H1 (cell line): ENCODE data around the gene EHHADH. TPM values are rescaled to one million over a fixed set of nuclear protein-coding genes. Genes with fewer than 3 reads are reported as not detected.

Experiments
- CTCF ChIA-PET: fragments of 300-600 bp; sonication (Branson Sonifier 250); formaldehyde crosslinking; loops from one replicate; lab custom pipeline; 2021; ENCODE audit not compliant: partially characterized antibody; lab: Charles Lee
- POLR2A ChIA-PET: fragments of 300-600 bp; sonication (Branson Sonifier 250); formaldehyde crosslinking; loops from one replicate; lab custom pipeline; 2021; ENCODE audit warnings: inconsistent platforms; ENCODE audit not compliant: partially characterized antibody; lab: Charles Lee
- DNase-seq, 2 experiments: peaks; one replicate each; pipeline versions ENCODE4 v3.0.0 to v3.0.0-alpha.2; 2010 to 2022; ENCODE audit warnings: low spot score in 2 of 2, low read depth in 1 of 2, mixed read lengths in 1 of 2
- FAIRE-seq: peaks from 2 replicates; lab custom pipeline; 2011; peaks lifted over from hg19 to GRCh38; lab: Jason Lieb, UNC
- H2AFZ ChIP-seq: 2 replicates; pipeline ENCODE4 v1.8.1; 2012; ENCODE audit warnings: low read length, inconsistent platforms
- H2AK5ac ChIP-seq: 2 replicates; pipeline ENCODE4 v1.6.1; 2013; ENCODE audit warnings: low read depth, low read length
- H2BK120ac ChIP-seq: replicated peaks from 2 replicates; pipeline ENCODE3; 2013; ENCODE audit warnings: low read depth, low read length, inconsistent platforms
- H2BK12ac ChIP-seq: 2 replicates; pipeline ENCODE4 v1.6.1; 2013; ENCODE audit warnings: low read depth, low read length
- H2BK15ac ChIP-seq: 2 replicates; pipeline ENCODE4 v1.6.1; 2013; ENCODE audit warnings: low read length
- H2BK20ac ChIP-seq: 2 replicates; pipeline ENCODE4 v1.6.1; 2013; ENCODE audit warnings: low read length
- H2BK5ac ChIP-seq: 2 replicates; pipeline ENCODE4 v1.6.1; 2013; ENCODE audit warnings: low read depth, low read length
- H3K14ac ChIP-seq: 2 replicates; pipeline ENCODE4 v1.6.1; 2013; ENCODE audit warnings: inconsistent platforms; ENCODE audit not compliant: insufficient read length
- H3K18ac ChIP-seq: 2 replicates; pipeline ENCODE4 v1.6.1; 2013; ENCODE audit warnings: low read length; ENCODE audit errors: extremely low read depth
- H3K23ac ChIP-seq: 2 replicates; pipeline ENCODE4 v1.6.1; 2013; ENCODE audit warnings: inconsistent platforms; ENCODE audit not compliant: insufficient read length
- H3K23me2 ChIP-seq: 2 replicates; pipeline ENCODE4 v1.6.1; 2013; ENCODE audit warnings: low read depth, low read length
- H3K27ac ChIP-seq: 2 replicates; pipeline ENCODE4 v1.6.1; 2011; ENCODE audit warnings: low read depth, low read length, inconsistent platforms
- H3K27me3 ChIP-seq, 4 experiments: replicated peaks in 1 of 4; 1 replicate in 1 of 4; 2 replicates in 3 of 4; pipeline versions ENCODE4 v1.6.1 to v1.8.1; 2011 to 2013; ENCODE audit warnings: low read length in 3 of 4, mild to moderate bottlenecking in 3 of 4, inconsistent platforms in 2 of 4, mixed read lengths in 2 of 4, moderate library complexity in 1 of 4; ENCODE audit not compliant: control insufficient read depth in 3 of 4, insufficient read depth in 3 of 4; ENCODE audit errors: extremely low read depth in 1 of 4
- H3K36me3 ChIP-seq, 4 experiments: 2 replicates each; pipeline versions ENCODE4 v1.6.1 to v1.8.1; 2011 to 2013; ENCODE audit warnings: mild to moderate bottlenecking in 4 of 4, low read length in 3 of 4, moderate library complexity in 2 of 4, control low read depth in 1 of 4, inconsistent platforms in 1 of 4; ENCODE audit not compliant: insufficient read depth in 4 of 4, control insufficient read depth in 2 of 4
- H3K4ac ChIP-seq: replicated peaks from 2 replicates; pipeline ENCODE3; 2013; ENCODE audit warnings: low read length, low read depth, mixed read lengths, inconsistent platforms; ENCODE audit not compliant: insufficient read length
- H3K4me1 ChIP-seq, 4 experiments: replicated peaks in 1 of 4; 1 replicate in 1 of 4; 2 replicates in 3 of 4; pipeline versions ENCODE4 v1.6.1 to v1.8.1; 2011 to 2013; ENCODE audit warnings: low read length in 3 of 4, inconsistent platforms in 2 of 4, mixed read lengths in 1 of 4; ENCODE audit not compliant: insufficient read depth in 4 of 4, control insufficient read depth in 3 of 4
- H3K4me2 ChIP-seq, 2 experiments: 2 replicates each; pipeline versions ENCODE4 v1.6.1 to v1.8.1; 2011 to 2013; ENCODE audit warnings: low read depth in 2 of 2, low read length in 2 of 2, control low read depth in 1 of 2, inconsistent platforms in 1 of 2, mild to moderate bottlenecking in 1 of 2; ENCODE audit not compliant: insufficient read depth in 1 of 2
- H3K4me3 ChIP-seq, 4 experiments: fragments of 200-600, 300-600 bp in 1 of 4; sonication (generic), shearing (Covaris generic), sonication (Bioruptor Twin) in 1 of 4; 2 replicates each; pipeline versions ENCODE4 v1.5.1 to v1.8.1; 2011 to 2016; ENCODE audit warnings: low read length in 4 of 4, low read depth in 3 of 4, control low read depth in 2 of 4, inconsistent platforms in 2 of 4, mild to moderate bottlenecking in 2 of 4, mixed read lengths in 1 of 4, moderate library complexity in 1 of 4; ENCODE audit not compliant: insufficient read depth in 2 of 4; ENCODE audit errors: extremely low read depth in 1 of 4
- H3K56ac ChIP-seq: replicated peaks from 2 replicates; pipeline ENCODE3; 2013; ENCODE audit warnings: low read depth, mild to moderate bottlenecking, mixed read lengths, low read length, inconsistent platforms; ENCODE audit not compliant: insufficient read length
- H3K79me1 ChIP-seq: 2 replicates; pipeline ENCODE4 v1.6.1; 2013; ENCODE audit warnings: low read depth, low read length, control low read depth
- H3K79me2 ChIP-seq, 2 experiments: 2 replicates each; pipeline versions ENCODE4 v1.6.1 to v1.8.1; 2012 to 2013; ENCODE audit warnings: low read length in 2 of 2, mild to moderate bottlenecking in 2 of 2, inconsistent platforms in 1 of 2; ENCODE audit not compliant: insufficient read depth in 2 of 2, control insufficient read depth in 1 of 2
- H3K9ac ChIP-seq, 4 experiments: replicated peaks in 1 of 4; 1 replicate in 1 of 4; 2 replicates in 3 of 4; pipeline versions ENCODE4 v1.6.1 to v1.8.1; 2011 to 2013; ENCODE audit warnings: low read depth in 3 of 4, low read length in 3 of 4, control low read depth in 2 of 4, mild to moderate bottlenecking in 2 of 4, moderate library complexity in 2 of 4, inconsistent platforms in 1 of 4; ENCODE audit errors: extremely low read depth in 1 of 4
- H3K9me3 ChIP-seq, 2 experiments: 2 replicates each; pipeline versions ENCODE4 v1.6.1 to v1.8.1; 2012 to 2013; ENCODE audit warnings: mild to moderate bottlenecking in 2 of 2, moderate library complexity in 2 of 2, control low read depth in 1 of 2, inconsistent platforms in 1 of 2, low read depth in 1 of 2, low read length in 1 of 2, mixed read lengths in 1 of 2; ENCODE audit not compliant: insufficient read depth in 2 of 2
- H4K20me1 ChIP-seq, 2 experiments: replicated peaks in 1 of 2; 2 replicates each; pipeline versions ENCODE3 to v1.8.1; 2011 to 2013; ENCODE audit warnings: inconsistent platforms in 2 of 2, low read length in 2 of 2, mild to moderate bottlenecking in 1 of 2; ENCODE audit not compliant: insufficient read depth in 2 of 2, control insufficient read depth in 1 of 2
- H4K5ac ChIP-seq: 2 replicates; pipeline ENCODE4 v1.6.1; 2013; ENCODE audit warnings: low read length, low read depth, mixed read lengths, inconsistent platforms; ENCODE audit not compliant: insufficient read length
- H4K8ac ChIP-seq: 2 replicates; pipeline ENCODE4 v1.8.0; 2013; ENCODE audit warnings: mild to moderate bottlenecking, moderate library complexity, low read length, inconsistent platforms; ENCODE audit not compliant: insufficient read depth; ENCODE audit errors: extremely low read depth
- H4K91ac ChIP-seq: replicated peaks from 2 replicates; pipeline ENCODE3; 2013; ENCODE audit warnings: low read length, mixed read lengths, inconsistent platforms; ENCODE audit not compliant: insufficient read length
- ASH2L ChIP-seq: fragments of 200-600, 300-600 bp; sonication (generic); IDR thresholded peaks from one replicate; pipeline ENCODE4 v1.7.1; 2017; ENCODE audit warnings: low read length
- E2F6 ChIP-seq: IDR thresholded peaks from 2 replicates; pipeline ENCODE4 v1.6.1; 2012; ENCODE audit warnings: inconsistent platforms
- KDM4A ChIP-seq: IDR thresholded peaks from one replicate; pipeline ENCODE4 v1.7.1; 2012; ENCODE audit warnings: low read depth, mild to moderate bottlenecking, moderate library complexity, low read length, inconsistent platforms; ENCODE audit not compliant: severe bottlenecking
- TAF7 ChIP-seq: optimal IDR thresholded peaks from 2 replicates; pipeline ENCODE3; 2011; ENCODE audit warnings: low read depth, mild to moderate bottlenecking, inconsistent platforms, low read length, moderate library complexity, borderline replicate concordance
- WGBS, 2 experiments: shearing (Covaris generic) in 1 of 2; methylation state at CpG; one replicate each; pipeline versions ENCODE4 v1.1.6 to v1.1.7; 2013 to 2015; ENCODE audit warnings: low lambda C conversion rate in 2 of 2, mixed read lengths in 2 of 2, inconsistent platforms in 1 of 2, low coverage in 1 of 2, missing lambda C conversion rate in 1 of 2; ENCODE audit not compliant: insufficient replicate concordance in 2 of 2, insufficient coverage in 1 of 2, insufficient read length in 1 of 2; ENCODE audit errors: extremely low coverage in 1 of 2, missing lambda C conversion rate in 1 of 2; 5-methylcytosine and 5-hydroxymethylcytosine counted together
- polyA plus RNA-seq, 7 experiments: library from polyadenylated mRNA; depleted of rRNA in 3 of 7; stranded (reverse) in 5 of 7; unstranded in 2 of 7; fragments of >200 nt in 5 of 7; fragments of 200-250 nt in 2 of 7; gene quantifications; 1 replicate in 5 of 7; 2 replicates in 1 of 7; 4 replicates in 1 of 7; pipeline versions ENCODE4 v1.2.1 to v1.2.3, GENCODE V29; 2011 to 2013; ENCODE audit warnings: missing spikeins in 2 of 7, mixed read lengths in 2 of 7
- total RNA-seq: library from RNA; stranded (reverse); fragmentation: NEBNext Ultra II Directional; extraction: Animal tissue kit (Norgen Biotek cat#: 25700); gene quantifications from 2 replicates; pipeline ENCODE4 v1.2.1, GENCODE V29; 2021

The EHHADH gene
- total and polyA plus RNA-seq, 2 of the 8 experiments (the other 6 are each of a cell fraction or from before 2014, with no cell fraction given): 1.4 to 3.5 TPM

DNA sequence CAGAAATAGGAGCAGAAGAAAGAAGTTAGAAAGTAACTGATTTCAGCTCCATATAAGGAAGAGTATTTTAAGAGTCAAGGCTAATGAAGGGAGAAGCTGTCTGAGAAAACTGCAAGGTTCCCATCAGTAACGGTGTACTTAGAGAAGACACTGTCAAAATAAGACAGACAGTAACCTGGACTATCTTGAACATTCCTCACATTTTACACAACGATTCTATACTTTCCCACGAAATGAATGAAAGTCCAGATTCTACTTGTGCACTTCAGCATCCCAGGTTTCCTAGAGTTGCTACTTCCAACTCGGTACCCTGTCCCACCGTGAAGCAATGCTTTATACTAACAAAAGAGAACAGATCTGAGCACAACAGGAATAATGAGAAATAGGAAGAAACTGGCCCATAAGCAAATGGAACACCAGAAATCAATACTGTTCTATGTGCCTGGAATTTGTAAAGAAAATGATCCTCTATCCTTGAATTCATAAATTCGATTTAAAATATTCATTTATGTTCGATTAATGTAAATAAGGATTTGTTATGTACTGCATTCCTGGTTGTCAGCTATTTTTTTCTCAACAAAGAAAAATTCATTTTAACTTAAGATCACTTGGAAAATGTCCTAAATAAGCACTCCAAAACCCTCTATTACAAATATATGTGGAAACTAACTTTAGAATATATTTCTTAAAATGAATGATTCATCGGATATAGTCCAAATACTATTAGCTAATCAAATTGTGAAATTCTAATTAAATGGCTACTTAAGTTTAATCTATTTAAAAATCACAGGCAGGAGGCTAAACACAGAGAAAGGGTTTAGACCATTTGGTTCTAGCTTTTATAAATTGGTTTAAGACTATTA is 102.5 kb downstream of the EHHADH start:
- Histone ChIP-seq H3K27me3 (peaks cover 0 to 29% (median 19%) of the 10 kb centered on the region in 4 experiments; a peak in 6 of 7 replicates), H2AFZ (no peak overlapping the region), H3K14ac (no peak overlapping the region), H2BK12ac (no peak overlapping the region), H3K36me3 (no peaks in the 10 kb centered on the region), H3K79me1 (no peaks in the 10 kb centered on the region), H3K9me3 (no peaks in the 10 kb centered on the region), H3K4ac (no peak overlapping the region), H3K56ac (no peak overlapping the region), H3K9ac (no peak overlapping the region), H2AK5ac (no peak overlapping the region), H4K8ac (no peak overlapping the region), H3K23ac (no peak overlapping the region), H3K4me3 (peak overlapping the region in 2 of 4 experiments; percentile 67 to 88; a peak in 4 of 8 replicates), H3K4me1 (peaks cover 4 to 9% (median 6%) of the 10 kb centered on the region in 4 experiments; a peak in 6 of 7 replicates), H2BK20ac (no peak overlapping the region), H4K91ac (no peak overlapping the region), H2BK120ac (no peak overlapping the region), H2BK5ac (no peak overlapping the region), H3K27ac (no peak overlapping the region), H3K18ac (no peak overlapping the region), H3K79me2 (no peaks in the 10 kb centered on the region), H4K5ac (no peak overlapping the region), H3K23me2 (peaks cover 14% of the 10 kb centered on the region), H3K4me2 (peak overlapping the region; percentile 91 to 100), H4K20me1 (peaks cover 3 to 9% of the 10 kb centered on the region in 2 experiments), H2BK15ac (no peak overlapping the region)
- no peak for FAIRE-seq
- ChIA-PET CTCF (interaction anchor here (0.6 to 3.1 kb wide), 4 partner anchors 25 to 127 kb away, joined by 3 to 8 read pairs (median 6); no protein-coding TSS in a partner anchor), POLR2A (interaction anchor here (0.6 kb wide), 1 partner anchor 770 kb away, joined by 4 read pairs; no protein-coding TSS in a partner anchor)
- DNase-seq: no peak
- WGBS, 2 experiments: 79% methylated on average over 8 of the region's 8 CpGs; no CpG with 5 or more reads in 1 of the 2 experiments
- no peak for TF ChIP-seq KDM4A
- TF ChIP-seq TAF7: no peak
- TF ChIP-seq ASH2L: no peak
- no peak for TF ChIP-seq E2F6
